Activated T-cell treated with anti-CD3 and anti-CD28 coated beads, Interleukin-2, amount 50 U/mL, for 24 hours (primary cell): ENCODE results near the gene ZSCAN29.
"Not testable (repeated sequence)": the region's sequence is repeated elsewhere in the genome, so short reads cannot be mapped to it uniquely, and the experiment has no call there.

Experiments
- DNase-seq: peaks from one replicate; pipeline ENCODE4 v3.0.0-alpha.2; 2020
- H3K27ac Mint-ChIP-seq: 2 replicates; pipeline ENCODE4 v1.8.0; 2020; ENCODE audit warnings: mild to moderate bottlenecking, mixed read lengths
- H3K27me3 Mint-ChIP-seq: 2 replicates; pipeline ENCODE4 v1.8.0; 2020; ENCODE audit warnings: mixed read lengths
- H3K36me3 Mint-ChIP-seq: 2 replicates; pipeline ENCODE4 v1.8.0; 2020; ENCODE audit warnings: low read depth, mixed read lengths
- H3K4me1 Mint-ChIP-seq: 2 replicates; pipeline ENCODE4 v1.8.0; 2020; ENCODE audit warnings: low read depth, mixed read lengths
- H3K4me3 Mint-ChIP-seq: 2 replicates; pipeline ENCODE4 v1.8.0; 2020; ENCODE audit warnings: mild to moderate bottlenecking, moderate library complexity, mixed read lengths
- H3K9me3 Mint-ChIP-seq: 2 replicates; pipeline ENCODE4 v1.8.0; 2020; ENCODE audit warnings: mixed read lengths

ZSCAN29 gene

DNA sequence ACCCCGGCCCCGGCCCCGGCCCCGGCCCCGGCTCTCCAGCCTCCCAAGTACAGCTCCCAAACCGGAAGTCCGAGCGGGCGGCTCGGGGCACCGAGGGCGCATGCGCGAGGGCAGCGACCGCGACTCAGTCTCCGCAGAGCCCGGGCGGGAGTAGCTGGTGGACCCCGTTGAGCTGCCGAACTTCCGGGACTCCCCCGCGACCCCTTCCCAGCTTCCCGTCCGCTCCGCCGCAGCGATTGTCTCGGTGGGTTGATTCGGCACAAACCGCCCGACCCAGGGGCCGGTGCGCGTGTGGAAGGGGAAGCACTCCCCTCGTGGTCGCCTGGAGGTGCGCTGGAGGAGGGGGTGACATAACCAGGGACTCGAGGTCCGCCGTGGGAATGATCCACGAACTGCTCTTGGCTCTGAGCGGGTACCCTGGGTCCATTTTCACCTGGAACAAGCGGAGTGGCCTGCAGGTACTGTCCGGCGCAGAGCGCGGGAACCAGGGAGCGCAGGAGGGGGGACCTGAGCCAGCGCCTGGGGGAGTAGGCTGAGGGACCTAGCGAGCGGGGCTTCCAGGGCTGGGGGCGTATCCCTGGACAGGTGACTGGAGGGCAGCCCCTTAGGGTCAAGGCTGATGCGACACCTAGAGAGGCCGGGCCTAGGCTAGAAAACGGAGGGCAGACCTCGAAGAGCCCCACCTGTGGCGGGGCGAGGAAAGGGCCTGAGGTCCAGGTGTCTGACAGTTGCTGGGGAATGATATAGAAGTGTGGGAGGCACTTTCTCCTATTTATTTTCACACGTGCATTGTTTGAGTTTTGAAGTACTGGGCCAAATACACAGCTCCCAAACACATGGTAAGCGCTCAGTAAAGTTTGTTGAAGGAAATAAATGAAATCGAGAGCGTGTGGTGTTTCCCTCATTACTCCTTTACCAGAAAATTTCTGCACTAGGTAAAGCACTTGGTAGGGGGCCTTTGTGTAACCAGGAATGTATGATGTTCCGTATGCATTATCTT is at the start of gene ZSCAN29, which contains the start of gene TUBGCP4:
TSS of gene ZSCAN29 (minus strand) at position 69 of the 1,000 bp plus-strand sequence. CDS start 1,130 bp downstream, outside the sequence.
TSS of gene TUBGCP4 (plus strand) at position 127 of the 1,000 bp plus-strand sequence. CDS start at position 381, 254 bp downstream.
- Mint-ChIP-seq H3K4me1 (peaks cover 58% of the 10 kb centered on the region), H3K4me3 (peak within 1 kb of the TSS; percentile 92), H3K9me3 (peaks cover 22% of the 10 kb centered on the region), H3K27me3 (no peaks in the 10 kb centered on the region), H3K27ac (peak within 1 kb of the TSS; percentile 94), H3K36me3 (peaks cover 81% of the 10 kb centered on the region)
- DNase-seq: peak; percentile 88

GRCh38 chr15:43420435-43420834 is 49.6 kb upstream of the ZSCAN29 start:
- Mint-ChIP-seq H3K9me3 (no peaks in the 10 kb centered on the region), H3K4me3 (no peak overlapping the region), H3K27ac (no peak overlapping the region), H3K27me3 (no peaks in the 10 kb centered on the region), H3K36me3 (peaks cover 83% of the 10 kb centered on the region), H3K4me1 (peaks cover 8% of the 10 kb centered on the region)
- no peak for DNase-seq

DNA sequence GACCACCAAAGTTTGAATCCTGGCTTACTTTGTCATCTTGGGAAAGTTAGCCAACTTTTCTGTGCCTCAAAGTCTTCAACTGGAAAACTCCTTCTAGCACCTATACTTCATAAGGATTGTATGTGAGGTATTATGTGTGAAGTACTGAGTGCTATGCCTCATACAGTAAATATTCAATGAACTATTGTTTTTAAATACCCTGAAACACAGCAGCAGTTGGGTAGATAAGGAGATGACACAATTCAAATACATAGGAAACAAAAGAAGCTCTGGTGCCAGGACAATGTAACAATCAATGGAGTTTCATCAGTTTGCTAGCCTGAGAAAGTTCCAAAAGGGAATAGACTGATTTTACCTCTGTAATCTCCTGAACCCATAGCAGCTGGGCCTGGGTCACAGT is 43.4 kb upstream of the ZSCAN29 start:
- DNase-seq: no peak
- Mint-ChIP-seq H3K27me3 (no peaks in the 10 kb centered on the region), H3K36me3 (peaks cover 89% of the 10 kb centered on the region)

DNA sequence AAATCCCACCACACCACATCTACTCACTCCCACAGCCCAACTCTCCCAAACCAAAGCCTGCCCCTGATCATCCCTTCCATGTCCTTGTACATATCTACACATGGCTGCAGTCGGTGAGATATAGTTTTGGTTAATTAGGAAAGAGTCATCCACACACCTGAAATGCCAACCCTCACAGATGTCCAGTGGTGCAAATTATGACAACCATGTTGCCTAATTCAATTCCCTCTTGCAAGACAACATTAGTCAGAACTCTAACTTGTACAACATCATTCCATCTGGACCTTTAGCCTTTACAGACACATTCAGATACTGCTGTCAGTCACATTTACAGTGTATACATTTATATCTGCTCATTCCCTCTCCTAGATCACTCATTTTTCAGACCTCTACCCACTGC is 41.3 kb upstream of the ZSCAN29 start:
- H3K4me3 Mint-ChIP-seq: no peak overlapping the region
- peak overlapping the region; percentile 7 for H3K27ac Mint-ChIP-seq
- no peaks in the 10 kb centered on the region for H3K27me3 Mint-ChIP-seq
- DNase-seq: no peak
- H3K36me3 Mint-ChIP-seq: peaks cover 97% of the 10 kb centered on the region
- H3K4me1 Mint-ChIP-seq: no peaks in the 10 kb centered on the region
- no peaks in the 10 kb centered on the region for H3K9me3 Mint-ChIP-seq

More for the DNA sequence above, 43.4 kb upstream of the ZSCAN29 start:
- Mint-ChIP-seq H3K9me3 (no peaks in the 10 kb centered on the region), H3K4me1 (no peaks in the 10 kb centered on the region), H3K4me3 (no peak overlapping the region), H3K27ac (peak overlapping the region; percentile 50)

GRCh38 chr15:43410572-43411214 is 39.9 kb upstream of the ZSCAN29 start:
- DNase-seq: no peak
- Mint-ChIP-seq H3K4me1 (no peaks in the 10 kb centered on the region), H3K4me3 (no peak overlapping the region), H3K36me3 (peaks cover 97% of the 10 kb centered on the region), H3K27me3 (no peaks in the 10 kb centered on the region), H3K9me3 (no peaks in the 10 kb centered on the region), H3K27ac (peak overlapping the region; percentile 70)

- Mint-ChIP-seq H3K4me3 (no peak overlapping the region), H3K36me3 (peaks cover 97% of the 10 kb centered on the region), H3K9me3 (no peaks in the 10 kb centered on the region), H3K4me1 (no peaks in the 10 kb centered on the region), H3K27me3 (no peaks in the 10 kb centered on the region), H3K27ac (peak overlapping the region; percentile 27)
- DNase-seq: no peak
These were observed 37.9 kb upstream of the ZSCAN29 start for GRCh38 chr15:43408789-43409188.

- Mint-ChIP-seq H3K36me3 (peaks cover 97% of the 10 kb centered on the region), H3K27me3 (no peaks in the 10 kb centered on the region), H3K4me1 (no peaks in the 10 kb centered on the region), H3K27ac (no peak overlapping the region), H3K9me3 (no peaks in the 10 kb centered on the region), H3K4me3 (no peak overlapping the region)
- DNase-seq: no peak
These were observed 36.0 kb upstream of the ZSCAN29 start for GRCh38 chr15:43406808-43407207.

- H3K27ac Mint-ChIP-seq: no peak overlapping the region
- H3K4me3 Mint-ChIP-seq: no peak overlapping the region
- DNase-seq: no peak
- H3K36me3 Mint-ChIP-seq: peaks cover 98% of the 10 kb centered on the region
- no peaks in the 10 kb centered on the region for H3K27me3 Mint-ChIP-seq
- no peaks in the 10 kb centered on the region for H3K9me3 Mint-ChIP-seq
- H3K4me1 Mint-ChIP-seq: no peaks in the 10 kb centered on the region
These were observed 35.3 kb upstream of the ZSCAN29 start for GRCh38 chr15:43406189-43406588.

DNA sequence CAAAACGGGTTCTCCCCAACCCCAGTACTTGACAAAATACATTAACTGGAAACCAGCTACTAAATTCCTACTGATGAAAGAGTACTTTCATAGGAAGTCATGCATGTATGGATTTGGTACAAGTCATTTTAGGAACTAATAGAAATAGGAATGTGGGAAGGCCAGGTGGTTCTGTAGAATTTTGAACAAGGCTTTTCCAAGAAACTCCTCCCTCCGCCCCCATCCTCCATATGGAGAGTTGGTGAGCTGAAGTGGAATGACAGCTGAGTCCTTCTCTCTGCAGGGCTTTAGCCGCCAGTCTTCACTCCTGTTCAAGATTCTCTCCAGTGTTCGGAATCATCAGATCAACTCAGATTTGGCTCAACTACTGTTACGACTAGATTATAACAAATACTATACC is 33.3 kb upstream of the ZSCAN29 start:
- DNase-seq: no peak
- Mint-ChIP-seq H3K4me1 (no peaks in the 10 kb centered on the region), H3K36me3 (peaks cover 93% of the 10 kb centered on the region), H3K27me3 (no peaks in the 10 kb centered on the region), H3K4me3 (no peak overlapping the region), H3K9me3 (no peaks in the 10 kb centered on the region), H3K27ac (peak overlapping the region; percentile 53)

- H3K9me3 Mint-ChIP-seq: no peaks in the 10 kb centered on the region
- H3K27me3 Mint-ChIP-seq: no peaks in the 10 kb centered on the region
- H3K27ac Mint-ChIP-seq: peak overlapping the region; percentile 53
- H3K36me3 Mint-ChIP-seq: peaks cover 93% of the 10 kb centered on the region
- no peak for DNase-seq
- H3K4me1 Mint-ChIP-seq: no peaks in the 10 kb centered on the region
- no peak overlapping the region for H3K4me3 Mint-ChIP-seq
These were observed 32.8 kb upstream of the ZSCAN29 start for GRCh38 chr15:43403616-43404015.

DNA sequence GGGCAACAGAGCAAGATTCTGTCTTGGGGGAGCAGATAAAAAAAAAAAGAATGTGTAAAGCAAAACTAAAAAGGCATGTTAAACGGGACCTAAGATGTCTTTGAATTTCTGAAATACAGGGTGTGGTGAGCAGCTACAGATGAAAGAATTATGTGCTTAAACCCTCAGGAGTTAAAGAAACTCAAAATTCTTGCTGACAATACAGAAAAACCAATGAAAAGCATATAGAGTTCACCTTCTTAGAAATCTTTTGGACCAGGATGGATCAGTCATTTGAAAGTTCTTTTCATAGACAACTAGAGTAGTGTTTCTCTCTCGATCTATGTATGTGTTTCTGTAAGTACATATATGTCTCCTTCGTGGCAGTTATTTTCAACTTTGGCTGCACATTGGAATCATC is 31.4 kb upstream of the ZSCAN29 start:
- Mint-ChIP-seq H3K4me3 (no peak overlapping the region), H3K27me3 (no peaks in the 10 kb centered on the region), H3K36me3 (peaks cover 93% of the 10 kb centered on the region), H3K9me3 (no peaks in the 10 kb centered on the region), H3K27ac (no peak overlapping the region), H3K4me1 (no peaks in the 10 kb centered on the region)
- DNase-seq: no peak

GRCh38 chr15:43393592-43393991 is 22.7 kb upstream of the ZSCAN29 start:
- not testable (repeated sequence) for H3K4me1 Mint-ChIP-seq, H3K9me3 Mint-ChIP-seq, DNase-seq, H3K27me3 Mint-ChIP-seq, H3K4me3 Mint-ChIP-seq, H3K27ac Mint-ChIP-seq
- peaks cover 83% of the 10 kb centered on the region for H3K36me3 Mint-ChIP-seq

- Mint-ChIP-seq H3K4me1 (peaks cover 3% of the 10 kb centered on the region), H3K27me3 (no peaks in the 10 kb centered on the region)
These were observed 19.9 kb upstream of the ZSCAN29 start for GRCh38 chr15:43390723-43391122.

GRCh38 chr15:43383070-43383469 is 12.2 kb upstream of the ZSCAN29 start:
- DNase-seq: no peak
- Mint-ChIP-seq H3K27ac (peak overlapping the region; percentile 16), H3K36me3 (peaks cover 95% of the 10 kb centered on the region), H3K27me3 (no peaks in the 10 kb centered on the region), H3K9me3 (no peaks in the 10 kb centered on the region), H3K4me3 (no peak overlapping the region), H3K4me1 (no peaks in the 10 kb centered on the region)

More at GRCh38 chr15:43390723-43391122, 19.9 kb upstream of the ZSCAN29 start:
- H3K27ac Mint-ChIP-seq: no peak overlapping the region
- no peak overlapping the region for H3K4me3 Mint-ChIP-seq
- DNase-seq: no peak
- H3K36me3 Mint-ChIP-seq: peaks cover 80% of the 10 kb centered on the region
- H3K9me3 Mint-ChIP-seq: no peaks in the 10 kb centered on the region

GRCh38 chr15:43382310-43382709 is 11.5 kb upstream of the ZSCAN29 start:
- no peaks in the 10 kb centered on the region for H3K9me3 Mint-ChIP-seq
- H3K36me3 Mint-ChIP-seq: peaks cover 95% of the 10 kb centered on the region
- H3K4me3 Mint-ChIP-seq: no peak overlapping the region
- H3K27me3 Mint-ChIP-seq: no peaks in the 10 kb centered on the region
- H3K4me1 Mint-ChIP-seq: no peaks in the 10 kb centered on the region
- no peak overlapping the region for H3K27ac Mint-ChIP-seq
- DNase-seq: no peak
